PC-3 (cell line): ENCODE measurements around the gene PCGF5.

Experiments
- EZH2phosphoT487 ChIP-seq: fragments of 300-600 bp; sonication (generic); IDR thresholded peaks from 2 replicates; pipeline ENCODE4 v1.6.1; 2018; ENCODE audit warnings: mild to moderate bottlenecking, antibody characterized with exemption, low read length, borderline replicate concordance
- TF ChIP-seq, protein P1 (sequence below): fragments of 300-600 bp; sonication (generic); conservative IDR thresholded peaks from 2 replicates; pipeline ENCODE4 v1.5.1; 2017; ENCODE audit warnings: antibody characterized with exemption, low read depth, mild to moderate bottlenecking, low read length

DNA sequence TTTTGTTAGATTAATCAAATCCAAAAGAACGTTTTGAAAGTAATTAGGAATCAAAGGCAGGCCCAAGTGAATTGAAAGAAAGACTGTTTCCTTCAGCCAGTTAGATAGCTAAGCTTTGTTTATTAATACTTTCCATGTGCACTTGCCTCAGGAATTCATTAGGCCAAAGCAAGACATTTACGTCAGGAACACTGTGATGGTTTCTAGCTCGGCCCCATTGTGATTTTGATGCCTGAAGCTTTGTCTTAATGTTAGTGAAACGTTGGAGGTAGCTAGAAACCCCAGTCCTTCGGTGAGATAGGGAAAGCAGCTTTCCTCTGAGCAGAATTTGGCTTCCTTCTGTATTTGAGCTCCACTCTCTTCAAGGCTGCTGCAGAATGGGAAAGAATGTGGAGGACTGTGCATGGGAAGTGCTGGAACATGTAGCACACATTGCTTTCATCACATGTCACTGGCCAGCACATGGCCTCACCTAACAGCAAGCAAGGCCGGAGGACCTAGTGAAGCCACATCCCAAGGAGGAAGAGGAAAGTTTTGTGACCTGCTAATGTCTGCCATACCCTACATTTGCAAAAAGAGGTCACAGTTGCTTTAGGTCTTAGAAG, 64.1 kb downstream of the PCGF5 start:
- TF ChIP-seq, protein P1, sequence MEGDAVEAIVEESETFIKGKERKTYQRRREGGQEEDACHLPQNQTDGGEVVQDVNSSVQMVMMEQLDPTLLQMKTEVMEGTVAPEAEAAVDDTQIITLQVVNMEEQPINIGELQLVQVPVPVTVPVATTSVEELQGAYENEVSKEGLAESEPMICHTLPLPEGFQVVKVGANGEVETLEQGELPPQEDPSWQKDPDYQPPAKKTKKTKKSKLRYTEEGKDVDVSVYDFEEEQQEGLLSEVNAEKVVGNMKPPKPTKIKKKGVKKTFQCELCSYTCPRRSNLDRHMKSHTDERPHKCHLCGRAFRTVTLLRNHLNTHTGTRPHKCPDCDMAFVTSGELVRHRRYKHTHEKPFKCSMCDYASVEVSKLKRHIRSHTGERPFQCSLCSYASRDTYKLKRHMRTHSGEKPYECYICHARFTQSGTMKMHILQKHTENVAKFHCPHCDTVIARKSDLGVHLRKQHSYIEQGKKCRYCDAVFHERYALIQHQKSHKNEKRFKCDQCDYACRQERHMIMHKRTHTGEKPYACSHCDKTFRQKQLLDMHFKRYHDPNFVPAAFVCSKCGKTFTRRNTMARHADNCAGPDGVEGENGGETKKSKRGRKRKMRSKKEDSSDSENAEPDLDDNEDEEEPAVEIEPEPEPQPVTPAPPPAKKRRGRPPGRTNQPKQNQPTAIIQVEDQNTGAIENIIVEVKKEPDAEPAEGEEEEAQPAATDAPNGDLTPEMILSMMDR, result no peak
- TF ChIP-seq EZH2phosphoT487, result no peak
